K562 (cell line): ENCODE data around the gene PITPNC1. TPM values are rescaled to one million over a fixed set of nuclear protein-coding genes. Genes with fewer than 3 reads are reported as not detected.

Experiments
- ARNT ChIP-seq, 2 experiments: fragments of 450-650 bp; IDR thresholded peaks; 2 replicates each; pipeline ENCODE4 v1.6.1; 2016; ENCODE audit warnings: mild to moderate bottlenecking in 1 of 2
- CEBPB ChIP-seq: fragments of 450-650 bp; IDR thresholded peaks from 2 replicates; pipeline ENCODE4 v1.6.1; 2016; ENCODE audit warnings: missing genetic modification characterization, missing compliant biosample characterization
- DPF2 ChIP-seq: fragments of 450-650 bp; IDR thresholded peaks from 2 replicates; pipeline ENCODE4 v1.6.1; 2016
- PPARD ChIP-seq: fragments of 250-450 bp; sonication (Bioruptor Pico); IDR thresholded peaks from 2 replicates; pipeline ENCODE4 v1.8.0; 2022; ENCODE audit warnings: inconsistent platforms, mild to moderate bottlenecking, moderate library complexity
- ZC3H8 ChIP-seq: fragments of 450-650 bp; IDR thresholded peaks from 2 replicates; pipeline ENCODE4 v1.6.1; 2017
- ZNF507 ChIP-seq: conservative IDR thresholded peaks from 2 replicates; pipeline ENCODE4 v1.6.1; 2017; ENCODE audit warnings: missing genetic modification characterization, missing compliant biosample characterization
- polyA plus RNA-seq, 8 experiments: library from polyadenylated mRNA; depleted of rRNA in 4 of 8; stranded (reverse) in 5 of 8; unstranded in 3 of 8; fragments of >200 nt; fragmentation: Nextera tagmentation in 2 of 8; fragmentation: Illumina TruSeq in 1 of 8; extraction: Ambion mirVana in 2 of 8; extraction: Trizol in 1 of 8; gene quantifications; 2 replicates each; pipeline versions ENCODE4 v1.2.1 to v1.2.3, GENCODE V29; 2011 to 2014; ENCODE audit warnings: inconsistent platforms in 1 of 8, missing spikeins in 1 of 8
- total RNA-seq, 7 experiments: library from RNA; depleted of rRNA in 6 of 7; stranded (reverse); fragments of >200 nt in 6 of 7; fragmentation: Illumina TruSeq in 2 of 7; extraction: Trizol in 2 of 7; gene quantifications; 2 replicates each; pipeline versions ENCODE4 v1.2.1 to v1.2.3, GENCODE V29; 2011 to 2021; ENCODE audit warnings: low replicate concordance in 1 of 7
- TF ChIP-seq, protein P1 (sequence below), 2 experiments: fragments of 450-650 bp; formaldehyde crosslinking in 1 of 2; IDR thresholded peaks; 2 replicates each; pipeline versions ENCODE4 v1.4.0 to v1.6.1; 2014 to 2020; ENCODE audit warnings: mild to moderate bottlenecking in 2 of 2, borderline replicate concordance in 1 of 2, low read depth in 1 of 2
- TF ChIP-seq, protein P2 (sequence below): fragments of 450-650 bp; IDR thresholded peaks from 2 replicates; pipeline ENCODE4 v1.6.1; 2016; ENCODE audit warnings: mild to moderate bottlenecking, moderate library complexity

Gene PITPNC1
- total and polyA plus RNA-seq, 9 of the 15 experiments (the other 6 are each of a cell fraction or from before 2014, with no cell fraction given), result 0.11 to 1.1 (median 0.65) TPM

DNA sequence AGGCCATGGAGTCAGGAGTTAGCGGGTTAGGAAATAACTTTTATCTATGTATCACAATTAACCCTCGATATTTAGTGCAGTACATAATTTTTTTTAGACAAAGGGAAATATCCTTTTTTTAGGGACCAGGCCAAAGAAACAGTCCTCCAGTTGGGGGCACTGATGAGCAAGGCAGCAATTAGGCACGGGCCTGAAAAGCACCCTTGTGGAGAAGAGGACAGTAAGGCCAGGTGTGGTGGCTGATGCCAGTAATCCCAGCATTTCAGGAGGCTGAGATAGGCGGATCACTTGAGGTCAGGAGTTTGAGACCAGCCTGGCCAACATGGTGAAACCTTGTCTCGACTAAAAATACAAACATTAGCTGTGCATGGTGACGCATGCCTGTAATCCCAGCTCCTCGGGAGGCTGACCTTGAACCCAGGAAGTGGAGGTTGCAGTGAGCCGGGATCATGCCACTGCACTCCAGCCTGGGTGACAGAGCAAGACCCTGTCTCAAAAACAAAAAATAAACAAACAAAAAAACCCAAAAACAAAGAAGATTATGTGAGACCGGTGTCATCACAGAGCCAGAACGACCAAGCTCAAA lies 182.4 kb downstream of the PITPNC1 start (continued):
- TF ChIP-seq, protein P1, sequence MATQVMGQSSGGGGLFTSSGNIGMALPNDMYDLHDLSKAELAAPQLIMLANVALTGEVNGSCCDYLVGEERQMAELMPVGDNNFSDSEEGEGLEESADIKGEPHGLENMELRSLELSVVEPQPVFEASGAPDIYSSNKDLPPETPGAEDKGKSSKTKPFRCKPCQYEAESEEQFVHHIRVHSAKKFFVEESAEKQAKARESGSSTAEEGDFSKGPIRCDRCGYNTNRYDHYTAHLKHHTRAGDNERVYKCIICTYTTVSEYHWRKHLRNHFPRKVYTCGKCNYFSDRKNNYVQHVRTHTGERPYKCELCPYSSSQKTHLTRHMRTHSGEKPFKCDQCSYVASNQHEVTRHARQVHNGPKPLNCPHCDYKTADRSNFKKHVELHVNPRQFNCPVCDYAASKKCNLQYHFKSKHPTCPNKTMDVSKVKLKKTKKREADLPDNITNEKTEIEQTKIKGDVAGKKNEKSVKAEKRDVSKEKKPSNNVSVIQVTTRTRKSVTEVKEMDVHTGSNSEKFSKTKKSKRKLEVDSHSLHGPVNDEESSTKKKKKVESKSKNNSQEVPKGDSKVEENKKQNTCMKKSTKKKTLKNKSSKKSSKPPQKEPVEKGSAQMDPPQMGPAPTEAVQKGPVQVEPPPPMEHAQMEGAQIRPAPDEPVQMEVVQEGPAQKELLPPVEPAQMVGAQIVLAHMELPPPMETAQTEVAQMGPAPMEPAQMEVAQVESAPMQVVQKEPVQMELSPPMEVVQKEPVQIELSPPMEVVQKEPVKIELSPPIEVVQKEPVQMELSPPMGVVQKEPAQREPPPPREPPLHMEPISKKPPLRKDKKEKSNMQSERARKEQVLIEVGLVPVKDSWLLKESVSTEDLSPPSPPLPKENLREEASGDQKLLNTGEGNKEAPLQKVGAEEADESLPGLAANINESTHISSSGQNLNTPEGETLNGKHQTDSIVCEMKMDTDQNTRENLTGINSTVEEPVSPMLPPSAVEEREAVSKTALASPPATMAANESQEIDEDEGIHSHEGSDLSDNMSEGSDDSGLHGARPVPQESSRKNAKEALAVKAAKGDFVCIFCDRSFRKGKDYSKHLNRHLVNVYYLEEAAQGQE (IDR thresholded peaks at IDR 0.05; ENCODE audit: borderline replicate concordance), result peak; percentile 24; the same call in 1 of the 2 replicates
- TF ChIP-seq, protein P1 (CRISPR knock-in tag; IDR thresholded peaks at IDR 0.05; ENCODE audit: low read depth), result no peak
- no peak for TF ChIP-seq ARNT (IDR thresholded peaks at IDR 0.05)
- no peak for TF ChIP-seq ZC3H8
- TF ChIP-seq, protein P2, sequence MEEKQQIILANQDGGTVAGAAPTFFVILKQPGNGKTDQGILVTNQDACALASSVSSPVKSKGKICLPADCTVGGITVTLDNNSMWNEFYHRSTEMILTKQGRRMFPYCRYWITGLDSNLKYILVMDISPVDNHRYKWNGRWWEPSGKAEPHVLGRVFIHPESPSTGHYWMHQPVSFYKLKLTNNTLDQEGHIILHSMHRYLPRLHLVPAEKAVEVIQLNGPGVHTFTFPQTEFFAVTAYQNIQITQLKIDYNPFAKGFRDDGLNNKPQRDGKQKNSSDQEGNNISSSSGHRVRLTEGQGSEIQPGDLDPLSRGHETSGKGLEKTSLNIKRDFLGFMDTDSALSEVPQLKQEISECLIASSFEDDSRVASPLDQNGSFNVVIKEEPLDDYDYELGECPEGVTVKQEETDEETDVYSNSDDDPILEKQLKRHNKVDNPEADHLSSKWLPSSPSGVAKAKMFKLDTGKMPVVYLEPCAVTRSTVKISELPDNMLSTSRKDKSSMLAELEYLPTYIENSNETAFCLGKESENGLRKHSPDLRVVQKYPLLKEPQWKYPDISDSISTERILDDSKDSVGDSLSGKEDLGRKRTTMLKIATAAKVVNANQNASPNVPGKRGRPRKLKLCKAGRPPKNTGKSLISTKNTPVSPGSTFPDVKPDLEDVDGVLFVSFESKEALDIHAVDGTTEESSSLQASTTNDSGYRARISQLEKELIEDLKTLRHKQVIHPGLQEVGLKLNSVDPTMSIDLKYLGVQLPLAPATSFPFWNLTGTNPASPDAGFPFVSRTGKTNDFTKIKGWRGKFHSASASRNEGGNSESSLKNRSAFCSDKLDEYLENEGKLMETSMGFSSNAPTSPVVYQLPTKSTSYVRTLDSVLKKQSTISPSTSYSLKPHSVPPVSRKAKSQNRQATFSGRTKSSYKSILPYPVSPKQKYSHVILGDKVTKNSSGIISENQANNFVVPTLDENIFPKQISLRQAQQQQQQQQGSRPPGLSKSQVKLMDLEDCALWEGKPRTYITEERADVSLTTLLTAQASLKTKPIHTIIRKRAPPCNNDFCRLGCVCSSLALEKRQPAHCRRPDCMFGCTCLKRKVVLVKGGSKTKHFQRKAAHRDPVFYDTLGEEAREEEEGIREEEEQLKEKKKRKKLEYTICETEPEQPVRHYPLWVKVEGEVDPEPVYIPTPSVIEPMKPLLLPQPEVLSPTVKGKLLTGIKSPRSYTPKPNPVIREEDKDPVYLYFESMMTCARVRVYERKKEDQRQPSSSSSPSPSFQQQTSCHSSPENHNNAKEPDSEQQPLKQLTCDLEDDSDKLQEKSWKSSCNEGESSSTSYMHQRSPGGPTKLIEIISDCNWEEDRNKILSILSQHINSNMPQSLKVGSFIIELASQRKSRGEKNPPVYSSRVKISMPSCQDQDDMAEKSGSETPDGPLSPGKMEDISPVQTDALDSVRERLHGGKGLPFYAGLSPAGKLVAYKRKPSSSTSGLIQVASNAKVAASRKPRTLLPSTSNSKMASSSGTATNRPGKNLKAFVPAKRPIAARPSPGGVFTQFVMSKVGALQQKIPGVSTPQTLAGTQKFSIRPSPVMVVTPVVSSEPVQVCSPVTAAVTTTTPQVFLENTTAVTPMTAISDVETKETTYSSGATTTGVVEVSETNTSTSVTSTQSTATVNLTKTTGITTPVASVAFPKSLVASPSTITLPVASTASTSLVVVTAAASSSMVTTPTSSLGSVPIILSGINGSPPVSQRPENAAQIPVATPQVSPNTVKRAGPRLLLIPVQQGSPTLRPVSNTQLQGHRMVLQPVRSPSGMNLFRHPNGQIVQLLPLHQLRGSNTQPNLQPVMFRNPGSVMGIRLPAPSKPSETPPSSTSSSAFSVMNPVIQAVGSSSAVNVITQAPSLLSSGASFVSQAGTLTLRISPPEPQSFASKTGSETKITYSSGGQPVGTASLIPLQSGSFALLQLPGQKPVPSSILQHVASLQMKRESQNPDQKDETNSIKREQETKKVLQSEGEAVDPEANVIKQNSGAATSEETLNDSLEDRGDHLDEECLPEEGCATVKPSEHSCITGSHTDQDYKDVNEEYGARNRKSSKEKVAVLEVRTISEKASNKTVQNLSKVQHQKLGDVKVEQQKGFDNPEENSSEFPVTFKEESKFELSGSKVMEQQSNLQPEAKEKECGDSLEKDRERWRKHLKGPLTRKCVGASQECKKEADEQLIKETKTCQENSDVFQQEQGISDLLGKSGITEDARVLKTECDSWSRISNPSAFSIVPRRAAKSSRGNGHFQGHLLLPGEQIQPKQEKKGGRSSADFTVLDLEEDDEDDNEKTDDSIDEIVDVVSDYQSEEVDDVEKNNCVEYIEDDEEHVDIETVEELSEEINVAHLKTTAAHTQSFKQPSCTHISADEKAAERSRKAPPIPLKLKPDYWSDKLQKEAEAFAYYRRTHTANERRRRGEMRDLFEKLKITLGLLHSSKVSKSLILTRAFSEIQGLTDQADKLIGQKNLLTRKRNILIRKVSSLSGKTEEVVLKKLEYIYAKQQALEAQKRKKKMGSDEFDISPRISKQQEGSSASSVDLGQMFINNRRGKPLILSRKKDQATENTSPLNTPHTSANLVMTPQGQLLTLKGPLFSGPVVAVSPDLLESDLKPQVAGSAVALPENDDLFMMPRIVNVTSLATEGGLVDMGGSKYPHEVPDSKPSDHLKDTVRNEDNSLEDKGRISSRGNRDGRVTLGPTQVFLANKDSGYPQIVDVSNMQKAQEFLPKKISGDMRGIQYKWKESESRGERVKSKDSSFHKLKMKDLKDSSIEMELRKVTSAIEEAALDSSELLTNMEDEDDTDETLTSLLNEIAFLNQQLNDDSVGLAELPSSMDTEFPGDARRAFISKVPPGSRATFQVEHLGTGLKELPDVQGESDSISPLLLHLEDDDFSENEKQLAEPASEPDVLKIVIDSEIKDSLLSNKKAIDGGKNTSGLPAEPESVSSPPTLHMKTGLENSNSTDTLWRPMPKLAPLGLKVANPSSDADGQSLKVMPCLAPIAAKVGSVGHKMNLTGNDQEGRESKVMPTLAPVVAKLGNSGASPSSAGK, result no peak
- no peak for TF ChIP-seq DPF2
- TF ChIP-seq PPARD (CRISPR knock-in tag), result no peak
- TF ChIP-seq CEBPB (tag), result no peak
- TF ChIP-seq ZNF507 (tag), result no peak
